Motor neuron (in vitro differentiated cells): Measurements from ENCODE around the gene MRTFA. TPM values are rescaled to one million over a fixed set of nuclear protein-coding genes. Genes with fewer than 3 reads are reported as not detected.

Source experiments
- ATAC-seq, 8 experiments: fragments of 200-7000 bp; cut with Tn5 transposase; replicated peaks in 6 of 8; 2 replicates each; pipeline ENCODE4 v1.8.0; 2021; ENCODE audit warnings: mild to moderate bottlenecking in 8 of 8, moderate library complexity in 8 of 8
- H3K27ac ChIP-seq, 2 donors: fragments of 250-450 bp; sonication (Bioruptor Pico); 2 replicates each; pipeline ENCODE4 v1.9.0; 2021; ENCODE audit warnings: antibody characterized with exemption in 2 of 2, mild to moderate bottlenecking in 2 of 2, moderate library complexity in 1 of 2
- H3K4me1 ChIP-seq, 2 donors: fragments of 250-450 bp; sonication (Bioruptor Pico); replicated peaks in 1 of 2; 2 replicates each; pipeline ENCODE4 v1.6.1; 2021; ENCODE audit warnings: antibody characterized with exemption in 2 of 2, mild to moderate bottlenecking in 2 of 2, moderate library complexity in 1 of 2
- H3K4me3 ChIP-seq, 5 donors: fragments of 250-450 bp; sonication (Bioruptor Pico); 2 replicates each; pipeline ENCODE4 v1.9.0; 2021; ENCODE audit warnings: antibody characterized with exemption in 5 of 5, mild to moderate bottlenecking in 5 of 5, moderate library complexity in 4 of 5
- WGBS, 10 experiments: fragments of 450-650 bp; shearing (Covaris generic); methylation state at CpG; one replicate each; pipeline ENCODE4 v1.0.0; 2022; 5-methylcytosine and 5-hydroxymethylcytosine counted together
- in situ Hi-C, 9 experiments: fragments of 400-800 bp; cut with MboI; loops; one replicate each; pipeline ENCODE4 v1.15.0; 2021; ENCODE audit warnings: low sequenced_read_pairs in 9 of 9, low pct_unique_long_range_greater_than_20kb in 2 of 9; ENCODE audit not compliant: unreplicated experiment in 9 of 9
- total RNA-seq, 8 experiments: library from RNA; unstranded; fragments of 300-600 nt; gene quantifications; 2 replicates each; pipeline versions ENCODE4 v1.2.3 to v1.2.4, GENCODE V29; 2022

Gene MRTFA
- total RNA-seq, 8 experiments from 2014 or later = 13.1 to 33.2 (median 21.7) TPM

GRCh38 chr22:40463017-40463631 is 173.4 kb downstream of the MRTFA start:
- Histone ChIP-seq H3K4me1 (no peaks in the 10 kb centered on the region), H3K27ac (no peak overlapping the region), H3K4me3 (no peak overlapping the region)
- no peak for ATAC-seq
- WGBS, 10 experiments = 49 to 100% (median 90%) methylated on average over 2 to 10 of the region's 13 CpGs; no CpG with 5 or more reads in 2 of the 10 experiments
- in situ Hi-C loops = no loop called here

DNA sequence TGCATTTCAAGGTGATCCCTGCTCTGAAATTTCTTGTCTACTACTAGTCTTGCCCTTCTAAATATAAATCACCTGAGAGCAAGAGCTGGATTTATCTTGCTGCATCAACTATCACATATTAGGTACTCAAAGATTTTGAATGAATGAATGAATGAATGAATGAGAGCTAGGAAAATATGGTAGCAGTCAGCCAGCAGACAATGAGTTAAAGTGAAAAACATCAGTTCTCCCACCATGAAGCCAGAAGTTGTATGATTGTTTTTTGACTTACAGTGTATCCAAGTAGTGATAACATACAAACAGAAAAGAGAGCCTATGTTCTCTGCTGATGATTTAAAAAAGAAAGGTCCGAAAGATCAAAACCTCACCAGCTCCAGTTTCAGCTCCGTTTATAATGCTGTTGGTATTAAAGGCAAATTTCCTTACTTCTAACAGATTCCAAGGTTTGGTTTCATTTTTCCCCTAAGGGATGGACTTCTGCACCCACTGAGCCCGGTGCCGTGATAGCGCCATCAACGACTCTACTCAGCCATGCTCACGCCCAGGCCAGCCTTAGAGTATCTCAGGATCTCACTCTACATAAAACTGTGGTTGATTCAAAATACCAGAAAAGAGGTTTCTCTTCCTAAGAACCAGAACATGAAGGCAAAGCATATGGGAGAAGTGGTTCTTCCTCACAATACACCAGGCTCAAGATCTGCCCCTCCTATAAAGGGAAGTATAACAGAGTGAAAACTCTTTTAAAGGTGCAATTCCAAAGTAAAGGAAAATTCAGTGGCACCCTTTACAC is 174.1 kb downstream of the MRTFA start:
- 60 to 100% (median 90%) methylated on average over 1 to 7 of the region's 7 CpGs for WGBS, 10 experiments
- no peak overlapping the region for H3K27ac ChIP-seq
- H3K4me1 ChIP-seq = no peaks in the 10 kb centered on the region
- ATAC-seq = no peak
- H3K4me3 ChIP-seq = no peak overlapping the region
- in situ Hi-C loops = no loop called here

DNA sequence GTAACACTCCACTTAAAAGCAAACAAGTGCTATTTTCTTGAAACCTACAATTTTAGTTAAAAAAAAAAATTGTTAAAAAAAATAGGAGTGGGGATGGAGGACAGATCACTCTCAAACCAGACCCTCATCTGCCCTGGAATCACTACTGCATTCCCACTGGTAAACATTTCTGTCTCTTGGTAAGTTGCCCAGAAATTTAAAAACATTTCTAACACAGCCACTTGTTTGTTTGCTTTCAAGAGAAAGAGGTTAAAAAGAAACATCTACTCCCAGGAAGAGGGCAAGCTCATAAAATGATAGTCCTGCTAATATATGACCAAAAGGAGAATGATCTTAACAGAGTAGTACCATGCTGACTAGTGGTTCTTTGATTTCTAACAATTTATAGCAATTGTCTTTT is 182.8 kb downstream of the MRTFA start:
- Histone ChIP-seq H3K27ac (no peak overlapping the region), H3K4me1 (no peaks in the 10 kb centered on the region), H3K4me3 (no peak overlapping the region)
- in situ Hi-C loops = no loop called here
- no peak for ATAC-seq

DNA sequence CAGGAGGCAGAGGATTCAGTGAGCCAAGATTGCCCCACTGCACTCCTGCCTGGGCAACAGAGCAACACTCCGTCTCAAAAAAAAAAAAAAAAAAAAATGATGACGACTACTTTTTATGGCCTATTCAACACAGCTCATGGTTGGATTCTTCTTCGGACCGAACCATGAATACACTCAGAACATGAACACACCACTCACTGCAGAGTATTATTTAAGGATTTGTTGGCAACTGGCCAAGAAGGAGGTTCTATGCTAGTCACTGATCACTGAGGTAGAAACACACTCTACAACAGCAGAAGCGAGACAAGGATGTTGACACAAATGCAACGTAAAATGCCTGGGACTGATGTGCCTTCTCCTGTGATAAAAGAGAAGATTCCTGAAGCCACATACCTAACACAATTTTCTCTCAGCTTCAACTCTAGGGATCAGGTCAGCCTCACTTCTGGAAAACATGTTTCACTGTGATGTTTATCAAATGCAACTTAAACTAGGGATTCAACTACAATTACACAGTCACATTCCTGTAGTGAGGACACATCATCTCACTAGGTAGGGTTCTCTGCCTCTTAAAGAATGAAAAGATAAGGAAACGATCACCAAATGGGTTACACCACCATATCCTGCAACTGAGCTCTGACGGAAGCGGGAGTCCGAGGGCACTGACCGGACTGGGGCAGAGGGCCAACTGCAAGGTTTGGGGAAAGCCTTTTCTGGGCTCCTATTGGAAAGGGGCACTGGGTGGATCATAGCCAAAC is 183.6 kb downstream of the MRTFA start:
- no peak for ATAC-seq
- WGBS, 10 experiments = 80 to 100% (median 95%) methylated on average over 1 to 10 of the region's 11 CpGs

GRCh38 chr22:40451210-40451609 is 185.3 kb downstream of the MRTFA start:
- in situ Hi-C loops = no loop called here
- no peaks in the 10 kb centered on the region for H3K4me1 ChIP-seq
- H3K27ac ChIP-seq = no peak overlapping the region
- no peak overlapping the region for H3K4me3 ChIP-seq
- WGBS, 10 experiments = 0 to 86% (median 74%) methylated on average over 1 to 7 of the region's 8 CpGs; no CpG with 5 or more reads in 1 of the 10 experiments
- ATAC-seq = peak in 3 of 8 experiments; percentile 6 to 37 (median 26)

More for the DNA sequence above, 183.6 kb downstream of the MRTFA start:
- in situ Hi-C loops = no loop called here
- Histone ChIP-seq H3K27ac (no peak overlapping the region), H3K4me3 (no peak overlapping the region), H3K4me1 (no peaks in the 10 kb centered on the region)

- in situ Hi-C loops = no loop called here
- no peaks in the 10 kb centered on the region for H3K4me1 ChIP-seq
- ATAC-seq = peak in 2 of 8 experiments; percentile 5 to 10
- 0 to 100% (median 80%) methylated on average over 1 to 3 of the region's 3 CpGs; no CpG with 5 or more reads in 1 of the 10 experiments for WGBS, 10 experiments
- no peak overlapping the region for H3K27ac ChIP-seq
- no peak overlapping the region for H3K4me3 ChIP-seq
Observed at GRCh38 chr22:40450616-40451015, 185.9 kb downstream of the MRTFA start.

- peak in 3 of 8 experiments; percentile 22 to 65 (median 58) for ATAC-seq
- Histone ChIP-seq H3K27ac (no peak overlapping the region), H3K4me1 (no peaks in the 10 kb centered on the region), H3K4me3 (no peak overlapping the region)
- in situ Hi-C loops = loop anchor here in 3 of 9 experiments (25.0 kb wide), 1 partner anchor 188 kb away; the partner anchor contains the start of gene MRTFA (in 3 of the 3)
Observed at GRCh38 chr22:40449676-40450035, 186.9 kb downstream of the MRTFA start.

DNA sequence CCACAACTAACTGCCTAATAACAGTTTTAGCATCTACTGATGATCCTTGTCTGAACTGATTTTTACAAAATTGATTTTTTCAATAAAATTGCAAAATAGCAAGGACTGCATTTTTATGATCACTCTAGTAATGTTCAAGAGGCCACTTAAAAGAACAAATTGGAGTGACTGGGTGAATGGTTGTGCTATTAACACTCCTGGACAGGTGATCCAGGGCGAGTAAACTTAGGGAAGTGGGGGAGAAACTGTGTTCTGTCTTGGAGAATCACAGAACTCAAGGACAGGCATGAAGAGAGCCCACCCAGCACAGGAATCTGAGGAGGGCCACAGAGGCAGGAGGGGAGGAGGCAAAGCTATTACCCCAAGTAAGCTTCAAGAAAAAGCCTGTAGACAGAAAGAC is 190.3 kb downstream of the MRTFA start:
- ATAC-seq = no peak
- Histone ChIP-seq H3K27ac (no peak overlapping the region), H3K4me3 (no peak overlapping the region), H3K4me1 (no peaks in the 10 kb centered on the region)
- in situ Hi-C loops = loop anchor here in 3 of 9 experiments (25.0 kb wide), 1 partner anchor 191 kb away; the partner anchor contains the start of gene MRTFA (in 3 of the 3)
- 83 to 100% (median 100%) methylated on average over 1 of the region's 1 CpG; no CpG with 5 or more reads in 3 of the 10 experiments for WGBS, 10 experiments

GRCh38 chr22:40444178-40444831 is 192.2 kb downstream of the MRTFA start:
- no peak for ATAC-seq

DNA sequence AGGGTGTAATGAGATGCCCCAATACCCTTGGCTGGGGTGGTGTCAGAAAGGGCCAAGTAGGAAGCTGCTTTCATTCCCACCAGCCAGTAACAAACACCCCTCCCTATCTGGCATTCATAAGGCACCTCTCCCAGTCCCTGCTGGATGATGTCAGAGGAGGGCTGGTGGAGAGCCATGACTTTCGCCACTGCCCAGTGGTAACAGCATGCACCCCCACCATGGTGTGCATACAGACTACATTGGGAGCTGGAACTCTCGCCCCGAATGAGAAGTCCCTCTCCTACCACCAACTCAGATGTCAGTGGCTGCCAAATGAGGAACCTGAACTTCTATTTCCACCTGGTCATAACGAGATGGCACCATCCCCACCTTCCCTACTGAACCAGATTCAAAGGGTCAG is 192.8 kb downstream of the MRTFA start:
- no peak overlapping the region for H3K27ac ChIP-seq
- ATAC-seq = peak in 2 of 8 experiments; percentile 64 to 74
- H3K4me1 ChIP-seq = no peaks in the 10 kb centered on the region
- in situ Hi-C loops = loop anchor here in 3 of 9 experiments (25.0 kb wide), 1 partner anchor 194 kb away; the partner anchor contains the start of gene MRTFA (in 3 of the 3)
- no peak overlapping the region for H3K4me3 ChIP-seq
- WGBS, 10 experiments = 60 to 100% (median 92%) methylated on average over 2 to 4 of the region's 4 CpGs; no CpG with 5 or more reads in 5 of the 10 experiments

More at GRCh38 chr22:40444178-40444831, 192.2 kb downstream of the MRTFA start:
- 71 to 99% (median 95%) methylated on average over 4 to 7 of the region's 7 CpGs for WGBS, 10 experiments
- Histone ChIP-seq H3K4me1 (no peaks in the 10 kb centered on the region), H3K27ac (no peak overlapping the region), H3K4me3 (no peak overlapping the region)
- in situ Hi-C loops = loop anchor here in 3 of 9 experiments (25.0 kb wide), 1 partner anchor 193 kb away; the partner anchor contains the start of gene MRTFA (in 3 of the 3)

GRCh38 chr22:40441761-40442390 is 194.6 kb downstream of the MRTFA start:
- no peak overlapping the region for H3K4me3 ChIP-seq
- H3K27ac ChIP-seq = no peak overlapping the region
- ATAC-seq = no peak
- 67 to 100% (median 95%) methylated on average over 1 to 4 of the region's 5 CpGs; no CpG with 5 or more reads in 4 of the 10 experiments for WGBS, 10 experiments
- in situ Hi-C loops = loop anchor here in 3 of 9 experiments (25.0 kb wide), 1 partner anchor 195 kb away; the partner anchor contains the start of gene MRTFA (in 3 of the 3)
- H3K4me1 ChIP-seq = no peaks in the 10 kb centered on the region
